Measurements from ENCODE around the gene MS4A13. TPM values are rescaled to one million over a fixed set of nuclear protein-coding genes. Genes with fewer than 3 reads are reported as not detected.

Gene MS4A13
- total and polyA plus RNA-seq, 3 donors from 2014 or later: 0.55 to 7.0 TPM; not detected in 1

DNA sequence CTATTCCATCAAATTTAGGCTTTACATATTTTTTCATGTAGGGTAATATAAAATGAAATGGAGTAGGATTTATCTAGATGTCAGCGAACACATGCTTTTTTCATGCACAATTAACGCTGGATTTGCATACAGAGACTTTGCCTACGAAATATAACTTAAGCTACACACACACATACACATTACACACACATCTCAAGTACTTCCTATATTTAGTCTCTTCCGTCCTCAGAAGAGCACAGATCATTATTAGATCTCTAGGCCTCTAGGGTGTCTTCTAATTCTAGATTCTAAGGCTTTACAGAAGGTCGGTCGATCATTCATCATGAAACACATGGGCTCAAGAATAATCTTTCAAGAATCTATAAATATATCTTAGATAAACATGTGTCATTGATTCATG lies 3.8 kb upstream of the MS4A13 start:
- DNase-seq: no peak
- TF ChIP-seq CTCF (IDR thresholded peaks at IDR 0.05) (no peak), POLR2A (IDR thresholded peaks at IDR 0.05) (no peak)
- no peak overlapping the region for H3K27ac ChIP-seq
- H3K4me1 ChIP-seq: no peaks in the 10 kb centered on the region
- no peaks in the 10 kb centered on the region for H3K36me3 ChIP-seq (ENCODE audit: low read depth, missing control alignments)
- no peaks in the 10 kb centered on the region for H3K27me3 ChIP-seq
- WGBS, 2 donors: 67 to 81% methylated on average over 6 of the region's 6 CpGs
- intact Hi-C loops (cut with DNase I; ENCODE audit: low total_unique reads): no loop called here
- no peak overlapping the region for H3K4me3 ChIP-seq
- no peaks in the 10 kb centered on the region for H3K9me3 ChIP-seq

- Histone ChIP-seq H3K4me3 (no peak overlapping the region), H3K36me3 (ENCODE audit: low read depth, missing control alignments) (no peaks in the 10 kb centered on the region), H3K9me3 (no peaks in the 10 kb centered on the region), H3K4me1 (no peaks in the 10 kb centered on the region), H3K27ac (no peak overlapping the region), H3K27me3 (no peaks in the 10 kb centered on the region)
- TF ChIP-seq CTCF (IDR thresholded peaks at IDR 0.05) (no peak), POLR2A (IDR thresholded peaks at IDR 0.05) (no peak)
- WGBS, 2 donors: 71 to 73% methylated on average over 3 of the region's 3 CpGs
- no peak for DNase-seq
- intact Hi-C loops (cut with DNase I; ENCODE audit: low total_unique reads): no loop called here
Measured at GRCh38 chr11:60512651-60513225, 2.5 kb upstream of the MS4A13 start.

GRCh38 chr11:60513496-60514460 lies 1.4 kb upstream of the MS4A13 start:
- no peaks in the 10 kb centered on the region for H3K36me3 ChIP-seq (ENCODE audit: low read depth, missing control alignments)
- no peaks in the 10 kb centered on the region for H3K27me3 ChIP-seq
- WGBS, 2 donors: 50 to 69% methylated on average over 2 of the region's 2 CpGs
- no peak overlapping the region for H3K4me3 ChIP-seq
- no peak overlapping the region for H3K27ac ChIP-seq
- H3K4me1 ChIP-seq: no peaks in the 10 kb centered on the region
- intact Hi-C loops (cut with DNase I; ENCODE audit: low total_unique reads): no loop called here
- TF ChIP-seq CTCF (IDR thresholded peaks at IDR 0.05): no peak
- no peak for TF ChIP-seq POLR2A (IDR thresholded peaks at IDR 0.05)
- H3K9me3 ChIP-seq: no peaks in the 10 kb centered on the region
- no peak for DNase-seq

DNA sequence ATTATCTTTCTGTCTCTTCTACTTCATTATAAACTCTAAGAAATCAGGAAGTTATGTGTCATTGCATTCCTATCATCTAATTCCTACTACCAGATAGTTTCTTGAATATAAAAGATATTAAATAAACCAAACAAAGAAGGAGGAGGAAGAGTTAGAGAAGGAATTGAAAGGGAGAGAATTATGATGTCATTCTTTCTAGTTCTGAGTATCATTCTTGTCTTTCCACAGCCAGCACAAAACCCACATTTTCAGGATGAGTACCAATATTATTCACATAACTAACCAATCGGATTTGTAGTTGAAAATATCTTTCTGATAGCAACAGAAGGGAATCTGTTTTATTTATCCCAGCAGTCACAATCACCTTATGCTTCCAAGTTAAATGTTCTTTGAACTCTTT lies 13.3 kb downstream of the MS4A13 start:
- H3K27me3 ChIP-seq: no peaks in the 10 kb centered on the region
- TF ChIP-seq POLR2A (IDR thresholded peaks at IDR 0.05): no peak
- TF ChIP-seq CTCF (IDR thresholded peaks at IDR 0.05): no peak
- no peak overlapping the region for H3K27ac ChIP-seq
- DNase-seq: no peak
- no peak overlapping the region for H3K4me3 ChIP-seq
- intact Hi-C loops (cut with DNase I; ENCODE audit: low total_unique reads): no loop called here
- H3K4me1 ChIP-seq: no peaks in the 10 kb centered on the region
- no peaks in the 10 kb centered on the region for H3K9me3 ChIP-seq
- no peaks in the 10 kb centered on the region for H3K36me3 ChIP-seq (ENCODE audit: low read depth, missing control alignments)
- WGBS, 2 donors: 72 to 87% methylated on average over 1 of the region's 1 CpG

All from testis (tissue), 3 donors.